Measurements from ENCODE around the gene BATF2.
"Not testable (repeated sequence)": the region's sequence is repeated elsewhere in the genome, so short reads cannot be mapped to it uniquely, and the experiment has no call there.

Gene BATF2

GRCh38 chr11:64996710-64997380, at the start of gene BATF2:
Gene BATF2 (minus strand): TSS chr11:64996971. CDS start chr11:64996914, 57 bp downstream.
- no peak for DNase-seq (ENCODE audit: low read depth)

DNA sequence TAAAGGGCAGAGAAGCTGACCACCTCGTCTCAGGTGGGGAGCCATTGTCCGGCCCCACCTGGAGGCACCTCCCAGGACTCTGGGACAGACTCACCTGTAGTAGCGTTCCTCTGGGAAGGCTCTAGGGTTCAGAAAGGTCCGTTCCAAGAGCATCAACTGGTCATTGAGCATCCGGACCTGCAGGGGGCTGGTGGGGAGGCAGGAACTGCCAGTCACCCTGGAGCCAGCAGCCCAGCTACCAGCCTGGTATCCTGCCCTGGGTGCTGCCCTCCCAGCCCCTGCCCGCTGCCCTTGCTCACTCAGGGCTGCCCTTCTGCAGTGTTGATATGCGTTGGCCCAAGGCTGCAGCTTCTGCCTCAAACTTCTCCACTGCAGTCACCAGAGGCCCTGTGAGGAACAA, 49.0 kb upstream of the BATF2 start:
- no peak for DNase-seq (ENCODE audit: low read depth)

DNA sequence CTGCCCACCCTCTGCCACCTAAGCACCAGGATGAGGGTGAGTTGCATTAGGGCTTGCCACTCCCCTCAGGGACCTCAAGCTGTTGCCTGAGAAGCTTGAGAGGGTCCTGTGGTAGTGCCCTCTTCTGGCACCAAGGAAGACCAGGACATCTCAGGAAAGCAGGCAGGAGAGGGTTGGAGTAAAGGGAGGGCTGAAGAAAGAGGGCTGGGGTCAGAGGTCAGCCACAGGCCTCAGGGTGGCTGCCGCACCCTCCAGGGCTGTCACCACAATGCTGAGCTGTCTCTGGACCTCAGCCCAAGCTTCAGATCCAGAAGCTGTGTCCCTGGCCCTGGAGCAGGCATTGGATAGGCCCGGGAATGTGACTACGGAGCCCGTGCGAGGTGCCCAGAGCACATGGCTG, 48.3 kb upstream of the BATF2 start:
- no peak for DNase-seq (ENCODE audit: low read depth)

- no peak for DNase-seq (ENCODE audit: low read depth)
Measured at GRCh38 chr11:65043881-65044501, 47.2 kb upstream of the BATF2 start.

GRCh38 chr11:65042891-65043290, 46.1 kb upstream of the BATF2 start:
- DNase-seq (ENCODE audit: low read depth): no peak

DNA sequence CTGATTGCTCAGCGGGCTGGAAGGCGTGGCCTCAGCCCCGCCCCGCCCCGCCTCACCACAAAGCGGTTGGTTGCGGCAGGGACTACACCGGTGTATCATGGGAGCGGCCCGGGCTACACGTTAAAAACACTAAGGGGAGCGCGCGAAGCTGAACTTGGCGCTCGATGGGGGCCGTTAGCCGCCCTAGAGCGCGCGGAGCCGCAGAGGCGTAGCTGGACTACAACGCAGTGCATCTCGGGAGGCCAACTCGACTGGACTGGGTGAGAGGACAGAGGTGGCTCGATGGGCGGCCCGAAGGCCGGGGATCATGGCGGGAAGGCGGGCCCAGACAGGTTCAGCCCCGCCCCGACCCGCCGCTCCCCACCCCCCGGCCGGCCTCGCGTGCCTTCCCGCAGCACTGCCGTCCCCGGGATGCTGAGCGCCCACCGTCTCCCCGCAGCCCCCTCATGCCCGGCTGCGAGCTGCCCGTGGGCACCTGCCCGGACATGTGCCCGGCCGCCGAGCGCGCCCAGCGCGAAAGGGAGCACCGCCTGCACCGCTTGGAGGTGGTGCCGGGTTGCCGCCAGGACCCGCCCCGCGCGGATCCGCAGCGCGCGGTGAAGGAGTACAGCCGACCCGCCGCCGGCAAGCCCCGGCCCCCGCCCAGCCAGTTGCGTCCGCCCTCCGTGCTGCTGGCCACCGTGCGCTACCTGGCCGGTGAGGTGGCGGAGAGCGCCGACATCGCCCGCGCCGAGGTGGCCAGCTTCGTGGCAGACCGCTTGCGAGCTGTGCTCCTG, 44.3 kb upstream of the BATF2 start, which contains the start of gene SAC3D1:
SAC3D1 (plus strand) TSS at position 364 of the 776 bp plus-strand sequence; CDS start at position 447, 83 bp downstream.
- DNase-seq (ENCODE audit: low read depth): peak; percentile 75

DNA sequence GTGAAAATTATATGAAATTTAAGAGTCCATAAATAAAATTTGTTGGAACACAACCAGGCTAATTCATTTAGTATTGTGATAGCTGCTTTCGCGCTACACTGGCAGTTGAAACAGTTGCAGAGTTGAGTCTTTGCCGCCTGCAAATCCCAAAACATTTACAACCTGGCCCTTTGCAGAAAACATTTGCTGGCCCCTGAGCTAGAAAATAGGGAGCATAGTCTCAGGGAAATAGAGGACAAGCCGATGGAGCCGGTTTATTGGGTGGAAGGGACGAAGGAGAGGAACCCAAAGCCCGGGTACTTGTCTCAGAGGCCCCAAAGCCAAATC, 43.7 kb upstream of the BATF2 start:
- no peak for DNase-seq (ENCODE audit: low read depth)

DNA sequence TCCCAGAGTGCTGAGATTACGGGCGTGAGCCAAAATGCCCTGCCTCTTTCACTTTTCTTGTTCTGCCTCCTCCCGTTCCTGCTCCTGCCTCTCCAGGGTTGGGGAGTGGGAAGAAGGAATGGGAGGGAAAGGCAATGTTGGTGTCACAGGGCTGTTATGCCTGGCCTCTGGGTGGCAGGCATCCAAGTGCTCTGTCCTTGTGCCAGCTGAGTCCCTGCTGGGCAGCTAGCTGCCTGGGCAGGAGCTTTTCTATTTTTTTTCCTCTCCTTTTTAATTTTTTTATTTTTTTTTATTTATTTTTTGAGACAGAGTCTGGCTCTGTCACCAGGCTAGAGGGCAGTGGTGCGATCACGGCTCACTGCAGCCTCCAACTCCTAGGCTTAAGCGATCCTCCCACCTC, 40.2 kb upstream of the BATF2 start:
- no peak for DNase-seq (ENCODE audit: low read depth)

GRCh38 chr11:65035579-65035978, 38.8 kb upstream of the BATF2 start:
- no peak for DNase-seq (ENCODE audit: low read depth)

DNA sequence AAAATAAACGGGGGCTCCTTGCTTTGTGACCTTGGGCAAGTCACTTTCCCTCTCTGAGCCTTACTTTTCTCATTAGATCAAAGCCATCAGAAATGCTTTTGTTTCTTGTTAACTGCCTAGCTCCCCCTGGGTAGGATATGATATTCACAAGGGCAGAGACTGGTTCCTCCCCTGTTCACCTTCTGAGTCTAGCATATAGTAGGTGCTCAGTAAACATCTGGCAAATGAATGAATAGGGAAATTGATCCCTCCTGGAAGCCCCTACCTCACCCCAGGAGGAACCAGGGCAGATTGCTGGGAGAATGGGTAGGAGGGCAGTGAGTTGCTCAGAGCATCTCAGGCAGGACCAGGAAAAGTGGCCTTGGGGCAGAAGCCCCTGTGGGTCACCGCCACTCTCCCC, 37.7 kb upstream of the BATF2 start:
- no peak for DNase-seq (ENCODE audit: low read depth)

DNA sequence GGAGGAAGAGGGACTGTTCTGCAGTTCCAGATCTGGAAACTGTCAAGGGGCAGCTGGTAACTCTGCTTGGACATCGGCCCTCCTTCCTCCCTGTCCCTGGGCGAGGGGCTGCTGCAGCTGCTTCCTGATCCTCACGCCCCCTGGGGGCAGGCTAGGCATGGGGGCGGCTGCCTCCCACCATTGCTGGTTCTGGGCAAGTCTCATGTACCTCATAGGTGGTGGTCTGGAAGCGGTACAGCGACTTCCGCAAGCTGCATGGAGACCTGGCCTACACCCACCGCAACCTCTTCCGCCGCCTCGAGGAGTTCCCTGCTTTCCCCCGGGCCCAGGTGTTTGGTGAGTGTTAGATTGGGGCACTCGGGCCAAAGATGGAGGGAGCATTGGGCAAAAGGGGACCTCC, 35.4 kb upstream of the BATF2 start:
- no peak for DNase-seq (ENCODE audit: low read depth)

GRCh38 chr11:65027213-65028067, 30.7 kb upstream of the BATF2 start, which contains the start of gene SNX15:
Gene SNX15 (plus strand): TSS chr11:65027439. CDS start chr11:65027538, 99 bp downstream.
- peak; percentile 75 for DNase-seq (ENCODE audit: low read depth)

DNA sequence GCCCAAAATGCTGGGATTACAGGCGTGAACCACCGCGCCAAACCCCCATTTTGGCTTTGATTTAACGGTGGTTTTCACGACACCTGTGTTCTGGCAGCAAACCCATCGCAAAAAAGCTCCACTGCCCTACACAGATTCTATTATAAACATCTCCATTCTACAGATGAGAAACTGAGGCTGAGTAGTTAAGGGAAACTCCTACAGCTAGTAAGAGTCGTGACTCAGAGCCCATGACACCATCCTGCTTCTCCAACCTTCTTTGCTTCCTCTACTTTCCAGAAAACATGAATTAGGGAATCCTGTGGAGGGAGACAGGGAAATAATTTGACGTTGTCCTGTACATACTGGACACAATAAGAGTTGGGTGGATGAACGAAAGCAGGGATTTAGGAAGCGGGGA, 30.0 kb upstream of the BATF2 start:
- no peak for DNase-seq (ENCODE audit: low read depth)

GRCh38 chr11:65023502-65023901, 26.7 kb upstream of the BATF2 start:
- DNase-seq (ENCODE audit: low read depth): not testable (repeated sequence)

- DNase-seq (ENCODE audit: low read depth): no peak
Measured at GRCh38 chr11:65021509-65021908, 24.7 kb upstream of the BATF2 start.

DNA sequence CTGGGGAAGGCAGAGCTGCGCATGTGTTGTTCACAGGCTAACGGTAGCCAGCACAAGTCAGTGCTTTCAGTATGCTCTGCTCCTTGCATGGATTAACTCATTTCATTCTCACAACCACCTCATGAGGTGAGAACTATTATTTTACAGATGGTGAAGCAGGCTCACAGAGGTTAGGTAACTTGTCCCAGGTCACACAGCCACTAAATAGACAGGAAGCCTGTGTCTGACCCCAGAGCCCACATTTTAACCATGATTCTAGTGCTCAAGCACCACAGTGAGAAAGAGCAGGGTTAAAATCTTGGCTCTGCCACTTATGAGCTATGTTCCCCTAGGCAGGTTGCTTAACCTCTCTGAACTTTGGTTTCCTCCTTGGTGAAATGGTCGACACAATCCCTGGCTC, 24.2 kb upstream of the BATF2 start:
- no peak for DNase-seq (ENCODE audit: low read depth)

- DNase-seq (ENCODE audit: low read depth): no peak
Measured at GRCh38 chr11:65019824-65020223, 23.1 kb upstream of the BATF2 start.

- DNase-seq (ENCODE audit: low read depth): no peak
Measured at GRCh38 chr11:65017937-65018336, 21.2 kb upstream of the BATF2 start.

DNA sequence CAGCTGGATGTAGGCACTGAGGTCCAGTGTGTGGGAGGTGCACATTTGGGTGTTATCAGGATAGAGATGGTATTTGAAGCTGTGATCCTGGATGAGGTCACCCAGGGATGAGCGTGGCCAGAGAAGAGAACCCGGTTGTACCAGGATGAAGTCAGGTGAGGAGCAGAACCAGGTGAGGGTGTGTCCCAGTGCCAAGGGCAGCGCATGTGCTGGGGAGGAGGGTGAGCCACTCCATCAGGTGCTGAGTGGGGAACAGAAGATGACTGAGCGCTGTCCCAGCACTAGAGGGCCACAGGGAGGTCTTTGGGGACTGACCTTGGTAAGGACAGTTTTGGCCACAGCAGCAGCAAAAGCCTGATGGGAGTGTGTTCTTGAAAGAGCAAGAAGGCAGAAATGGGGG, 19.9 kb upstream of the BATF2 start:
- DNase-seq (ENCODE audit: low read depth): no peak

- DNase-seq (ENCODE audit: low read depth): no peak
Measured at GRCh38 chr11:65014726-65015227, 18.0 kb upstream of the BATF2 start.

GRCh38 chr11:65013888-65014725, 17.3 kb upstream of the BATF2 start, which contains the start of gene ARL2:
Gene ARL2 (plus strand): TSS chr11:65014160. CDS start chr11:65014208, 48 bp downstream.
- DNase-seq (ENCODE audit: low read depth): peak; percentile 80

Data from stimulated activated CD8-positive, alpha-beta memory T cell treated with anti-CD3 and anti-CD28 coated beads, Interleukin-12 subunit alpha, Interleukin-12 subunit beta, amount 100 ng/mL, for 4 hours (primary cell).